Body of pancreas (tissue), 4 donors: ENCODE data around the gene PPP6R3. TPM values are rescaled to one million over a fixed set of nuclear protein-coding genes. Genes with fewer than 3 reads are reported as not detected.
"Not testable (repeated sequence)": the region's sequence is repeated elsewhere in the genome, so short reads cannot be mapped to it uniquely, and the experiment has no call there.

ENCODE experiments used
- ATAC-seq: fragments of 150-250 bp; one replicate; pipeline ENCODE4 v1.9.1; 2016
- DNase-seq, 4 donors: peaks; one replicate each; pipeline ENCODE4 v3.0.0-alpha.2; 2019
- H3K27ac ChIP-seq, 4 donors: fragments of 200-600 bp; sonication (generic); 1 replicate in 3 of 4; 2 replicates in 1 of 4; pipeline versions ENCODE4 v1.5.1 to v1.6.1; 2016 to 2019; ENCODE audit warnings: mild to moderate bottlenecking in 1 of 4, mixed read lengths in 1 of 4, moderate library complexity in 1 of 4
- H3K27me3 ChIP-seq, 2 donors: fragments of 200-600 bp; sonication (generic); one replicate each; pipeline ENCODE4 v1.6.0; 2016; ENCODE audit warnings: mild to moderate bottlenecking in 1 of 2
- H3K36me3 ChIP-seq, 2 donors: fragments of 200-600 bp; sonication (generic); replicated peaks in 1 of 2; 2 replicates each; pipeline ENCODE4 v1.5.1; 2016; ENCODE audit warnings: low read depth in 2 of 2; ENCODE audit not compliant: insufficient read depth in 1 of 2
- H3K4me1 ChIP-seq: fragments of 200-600 bp; sonication (generic); one replicate; pipeline ENCODE4 v1.6.0; 2016
- H3K4me3 ChIP-seq, 2 donors: fragments of 200-600 bp; sonication (generic); 1 replicate in 1 of 2; 2 replicates in 1 of 2; pipeline ENCODE4 v1.5.1; 2016 to 2019
- H3K9me3 ChIP-seq, 3 donors: fragments of 200-600 bp; sonication (generic); 1 replicate in 2 of 3; 2 replicates in 1 of 3; pipeline ENCODE4 v1.5.1; 2016
- CTCF ChIP-seq, 7 experiments: fragments of 450-650 bp in 4 of 7; fragments of 200-600 bp in 3 of 7; sonication (generic) in 3 of 7; IDR thresholded peaks; one replicate each; pipeline ENCODE4 v1.5.1; 2016 to 2019; ENCODE audit warnings: antibody characterized with exemption in 7 of 7
- POLR2A ChIP-seq, 3 donors: fragments of 450-650 bp; IDR thresholded peaks; one replicate each; pipeline ENCODE4 v1.6.1; 2016; ENCODE audit warnings: antibody characterized with exemption in 3 of 3, mild to moderate bottlenecking in 2 of 3
- WGBS, 2 donors: methylation state at CpG; one replicate each; pipeline ENCODE4 v1.1.5; 2017; 5-methylcytosine and 5-hydroxymethylcytosine counted together
- intact Hi-C: fragments of 100-400 bp; cut with DNase I; formaldehyde crosslinking; loops from one replicate; pipeline ENCODE4 v1.15.1; 2023
- total RNA-seq, 2 donors: library from RNA; depleted of rRNA; stranded (reverse); fragments of >200 nt; gene quantifications; one replicate each; pipeline ENCODE4 v1.1.0, GENCODE V29; 2016

Gene PPP6R3
- total RNA-seq, 2 donors from 2014 or later = 92.9 to 94.9 TPM

DNA sequence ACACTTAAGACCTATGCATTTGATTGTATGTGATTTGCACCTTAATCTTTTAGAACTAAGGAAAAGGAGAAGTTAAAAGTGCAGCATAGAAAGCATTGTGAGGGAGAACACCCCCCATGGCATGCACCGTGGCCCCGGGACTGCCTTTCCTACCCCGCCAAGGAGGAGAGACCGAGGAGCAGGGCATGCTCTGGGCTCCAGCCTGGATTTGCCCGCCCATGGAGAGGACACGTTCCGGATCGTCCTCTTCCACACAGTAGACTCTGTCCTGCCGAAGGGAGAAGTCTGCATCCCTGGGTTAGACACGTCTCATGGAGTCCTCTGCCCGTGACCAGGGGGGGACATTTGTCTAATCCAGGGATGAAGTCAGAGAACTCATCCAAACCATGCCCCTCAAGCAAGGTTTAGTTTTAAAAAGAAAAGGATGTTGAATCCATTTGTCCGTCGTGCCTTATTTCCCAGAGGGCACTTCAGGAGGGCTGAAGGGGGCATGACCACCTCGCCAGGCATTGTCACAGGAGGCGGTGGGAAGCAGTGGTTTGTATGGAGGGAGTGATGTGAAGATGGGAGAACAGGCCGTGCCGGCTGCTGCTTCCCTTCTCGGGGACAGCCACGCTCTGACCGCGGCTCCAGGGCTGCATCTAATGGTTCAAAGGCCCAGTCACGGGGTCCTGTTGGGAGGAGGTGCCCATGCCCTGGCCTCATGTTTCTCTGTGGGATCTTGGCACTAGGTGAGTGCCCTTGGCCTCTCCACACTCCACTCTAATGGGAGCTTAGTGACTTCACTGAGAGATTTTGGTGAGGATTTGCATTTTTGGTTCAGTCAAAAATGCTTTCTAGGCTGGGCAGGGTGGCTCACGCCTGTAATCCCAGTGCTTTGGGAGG lies 157.6 kb downstream of the PPP6R3 start:
- Histone ChIP-seq H3K4me1 (no peaks in the 10 kb centered on the region), H3K36me3 (peaks cover 0 to 15% of the 10 kb centered on the region in 2 donors), H3K27me3 (no peaks in the 10 kb centered on the region), H3K9me3 (no peaks in the 10 kb centered on the region), H3K4me3 (no peak overlapping the region), H3K27ac (no peak overlapping the region)
- ATAC-seq (no peak), DNase-seq (no peak)
- intact Hi-C loops = no loop called here
- TF ChIP-seq POLR2A (IDR thresholded peaks at IDR 0.05) = no peak
- no peak for TF ChIP-seq CTCF (IDR thresholded peaks at IDR 0.05)
- 89 to 94% methylated on average over 20 to 23 of the region's 23 CpGs for WGBS, 2 donors

- no peak for TF ChIP-seq POLR2A (IDR thresholded peaks at IDR 0.05)
- no peak for TF ChIP-seq CTCF (IDR thresholded peaks at IDR 0.05)
- ATAC-seq (no peak), DNase-seq (no peak)
- no peaks in the 10 kb centered on the region for H3K27me3 ChIP-seq
- H3K27ac ChIP-seq = no peak overlapping the region
- no peaks in the 10 kb centered on the region for H3K36me3 ChIP-seq
- intact Hi-C loops = no loop called here
- no peak overlapping the region for H3K4me3 ChIP-seq
- 83 to 85% methylated on average over 2 of the region's 2 CpGs for WGBS, 2 donors
- no peaks in the 10 kb centered on the region for H3K4me1 ChIP-seq
- no peaks in the 10 kb centered on the region for H3K9me3 ChIP-seq
Measured at GRCh38 chr11:68621826-68622225, 161.3 kb downstream of the PPP6R3 start.

DNA sequence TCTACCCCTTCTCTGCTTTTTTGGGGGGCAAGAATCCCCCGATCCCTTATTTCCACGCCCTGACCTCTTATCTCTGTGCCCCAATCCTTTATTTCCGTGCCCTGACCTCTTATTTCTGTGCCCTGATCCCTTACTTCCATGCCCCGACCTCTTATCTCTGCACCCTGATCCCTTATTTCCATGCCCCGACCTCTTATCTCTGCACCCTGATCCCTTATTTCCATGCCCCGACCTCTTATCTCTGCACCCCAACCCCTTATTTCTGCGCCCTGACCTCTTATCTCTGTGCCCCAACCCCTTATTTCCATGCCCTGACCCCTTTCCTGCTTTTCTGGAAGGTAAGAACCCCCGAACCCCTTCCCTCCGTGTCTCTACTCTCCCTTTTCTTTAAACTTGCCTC lies 163.2 kb downstream of the PPP6R3 start:
- H3K4me3 ChIP-seq, H3K27me3 ChIP-seq, DNase-seq, ATAC-seq, H3K36me3 ChIP-seq, H3K9me3 ChIP-seq, H3K27ac ChIP-seq, H3K4me1 ChIP-seq, intact Hi-C loops: not testable (repeated sequence)
- 44 to 51% methylated on average over 9 of the region's 9 CpGs for WGBS, 2 donors

GRCh38 chr11:68625069-68625468 lies 164.5 kb downstream of the PPP6R3 start:
- intact Hi-C loops = not testable (repeated sequence)

GRCh38 chr11:68626236-68626635 lies 165.7 kb downstream of the PPP6R3 start:
- H3K4me3 ChIP-seq, ATAC-seq, intact Hi-C loops: not testable (repeated sequence)

More at GRCh38 chr11:68625069-68625468, 164.5 kb downstream of the PPP6R3 start:
- DNase-seq, H3K4me1 ChIP-seq, H3K4me3 ChIP-seq, H3K36me3 ChIP-seq, H3K9me3 ChIP-seq, H3K27me3 ChIP-seq, H3K27ac ChIP-seq, ATAC-seq: not testable (repeated sequence)
- 73 to 86% methylated on average over 4 of the region's 4 CpGs for WGBS, 2 donors

DNA sequence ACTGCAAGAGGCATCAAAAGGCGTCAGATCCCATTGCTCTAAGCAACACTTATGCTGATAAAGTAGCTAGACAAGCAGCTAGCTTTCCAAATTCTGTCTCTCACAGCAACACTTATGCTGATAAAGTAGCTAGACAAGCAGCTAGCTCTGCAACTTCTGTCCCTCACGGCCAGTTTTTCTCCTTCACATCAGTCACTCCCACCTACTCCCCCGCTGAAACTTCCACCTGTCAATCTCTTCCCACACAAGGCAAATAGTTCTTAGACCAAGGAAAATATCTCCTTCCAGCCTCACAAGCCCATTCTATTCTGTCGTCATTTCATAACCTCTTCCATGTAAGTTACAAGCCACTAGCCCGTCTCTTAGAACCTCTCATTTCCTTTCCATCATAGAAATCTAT lies 168.3 kb downstream of the PPP6R3 start:
- H3K9me3 ChIP-seq, H3K27me3 ChIP-seq, H3K4me3 ChIP-seq, H3K4me1 ChIP-seq, DNase-seq, H3K36me3 ChIP-seq, H3K27ac ChIP-seq, ATAC-seq, intact Hi-C loops: not testable (repeated sequence)
- 49 to 62% methylated on average over 4 to 5 of the region's 5 CpGs for WGBS, 2 donors

More at GRCh38 chr11:68626236-68626635, 165.7 kb downstream of the PPP6R3 start:
- WGBS, 2 donors = 80 to 92% methylated on average over 7 of the region's 7 CpGs
- H3K4me1 ChIP-seq, H3K36me3 ChIP-seq, DNase-seq, H3K9me3 ChIP-seq, H3K27me3 ChIP-seq, H3K27ac ChIP-seq: not testable (repeated sequence)

- H3K27me3 ChIP-seq, intact Hi-C loops, H3K4me1 ChIP-seq, H3K4me3 ChIP-seq, H3K27ac ChIP-seq, DNase-seq, H3K36me3 ChIP-seq, H3K9me3 ChIP-seq, ATAC-seq: not testable (repeated sequence)
- WGBS, 2 donors = 88 to 93% methylated on average over 8 of the region's 8 CpGs
Measured at GRCh38 chr11:68632375-68632774, 171.8 kb downstream of the PPP6R3 start.
